Ecto neural progenitor cell (in vitro differentiated cells): ENCODE data around the gene MAPK4.

Experiments used
- DNase-seq: peaks from one replicate; pipeline ENCODE4 v3.0.0-alpha.2; 2018; ENCODE audit warnings: low spot score

The MAPK4 gene

GRCh38 chr18:50624981-50625380, 65.1 kb downstream of the MAPK4 start:
- no peak for DNase-seq

- DNase-seq = no peak
These were observed 66.4 kb downstream of the MAPK4 start for GRCh38 chr18:50626317-50626716.

- no peak for DNase-seq
These were observed 68.0 kb downstream of the MAPK4 start for GRCh38 chr18:50627594-50628532.

- no peak for DNase-seq
These were observed 68.6 kb downstream of the MAPK4 start for GRCh38 chr18:50628533-50628905.

- no peak for DNase-seq
These were observed 69.3 kb downstream of the MAPK4 start for GRCh38 chr18:50629148-50629631.

GRCh38 chr18:50630895-50631294, 71.0 kb downstream of the MAPK4 start:
- DNase-seq = no peak

- no peak for DNase-seq
These were observed 73.1 kb downstream of the MAPK4 start for GRCh38 chr18:50632895-50633515.

- no peak for DNase-seq
These were observed 74.1 kb downstream of the MAPK4 start for GRCh38 chr18:50633992-50634391.

GRCh38 chr18:50636366-50637057, 76.6 kb downstream of the MAPK4 start:
- no peak for DNase-seq

- DNase-seq = no peak
These were observed 78.4 kb downstream of the MAPK4 start for GRCh38 chr18:50638016-50638883.

GRCh38 chr18:50638884-50639420, 79.1 kb downstream of the MAPK4 start:
- DNase-seq = no peak

GRCh38 chr18:50639711-50640110, 79.8 kb downstream of the MAPK4 start:
- no peak for DNase-seq

- DNase-seq = no peak
These were observed 82.6 kb downstream of the MAPK4 start for GRCh38 chr18:50642439-50642838.

- no peak for DNase-seq
These were observed 84.3 kb downstream of the MAPK4 start for GRCh38 chr18:50644146-50644545.

GRCh38 chr18:50644807-50645206, 84.9 kb downstream of the MAPK4 start:
- peak; percentile 59 for DNase-seq

- DNase-seq = no peak
These were observed 87.3 kb downstream of the MAPK4 start for GRCh38 chr18:50647237-50647636.

GRCh38 chr18:50647792-50648191, 87.9 kb downstream of the MAPK4 start:
- no peak for DNase-seq

GRCh38 chr18:50649821-50650220, 89.9 kb downstream of the MAPK4 start:
- DNase-seq = no peak

- no peak for DNase-seq
These were observed 91.4 kb downstream of the MAPK4 start for GRCh38 chr18:50651334-50651733.

- DNase-seq = no peak
These were observed 93.7 kb downstream of the MAPK4 start for GRCh38 chr18:50653402-50654093.

- DNase-seq = no peak
These were observed 94.3 kb downstream of the MAPK4 start for GRCh38 chr18:50654211-50654610.
